ENCODE results near the gene ZNF691. TPM values are rescaled to one million over a fixed set of nuclear protein-coding genes. Genes with fewer than 3 reads are reported as not detected.

The ZNF691 gene
- total and polyA plus RNA-seq, 2 donors (not counting 3 experiments of a cell fraction or from before 2014, with no cell fraction given), result 6.6 to 6.9 TPM

DNA sequence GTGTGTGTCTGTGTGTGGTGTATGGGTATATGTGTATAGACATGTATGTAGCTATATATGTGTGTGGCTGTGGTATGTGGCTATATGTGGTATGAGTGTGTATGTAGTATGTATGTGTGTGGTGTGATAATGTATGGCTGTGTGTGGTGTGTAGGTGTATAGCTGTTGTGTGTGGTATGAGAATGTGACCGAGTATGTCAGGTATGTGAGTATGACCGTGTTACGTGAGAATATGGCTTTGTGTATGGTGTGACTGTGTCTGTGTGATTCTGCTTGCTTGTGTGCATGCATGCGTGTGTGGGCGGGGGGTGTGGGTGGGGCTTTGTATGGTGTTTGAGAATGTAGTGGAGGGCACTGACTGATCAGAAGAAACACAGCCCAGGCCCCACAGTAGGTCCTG, 3.5 kb downstream of the ZNF691 start:
- dilution Hi-C loops (cut with MboI; ENCODE audit: extremely low pct_ligation_motif_present, low sequenced_read_pairs) (no loop called here), intact Hi-C loops (cut with micrococcal nuclease) (no loop called here)
- ChIA-PET POLR2A (no interaction called here), CTCF (interaction anchor here (2.3 kb wide), 1 partner anchor 71 kb away, joined by 8 read pairs; no protein-coding TSS in a partner anchor)
- no peaks in the 10 kb centered on the region for H4K20me1 ChIP-seq (replicated peaks; ENCODE audit: control insufficient read depth, extremely low read depth, insufficient read depth, low read length)
- H3K4me3 ChIP-seq (replicated peaks in 1 of 3; ENCODE audit: insufficient read depth in 1 of 3, low read depth in 1 of 3, low read length in 3 of 3), result no peak overlapping the region
- no peaks in the 10 kb centered on the region for H3K9me1 ChIP-seq (replicated peaks; ENCODE audit: control insufficient read depth, extremely low read depth, insufficient read depth, low read length)
- no peak overlapping the region for H3K27ac ChIP-seq (ENCODE audit: insufficient read depth, low read depth, low read length)
- no TSS peak for BruUV-seq (replicated peaks)
- DNase-seq (ENCODE audit: low read depth, low spot score) (no peak), FAIRE-seq (no peak)
- H3K79me2 ChIP-seq (ENCODE audit: control insufficient read depth, insufficient read depth, low read length), result peaks cover 5% of the 10 kb centered on the region
- peaks cover 12% of the 10 kb centered on the region for H3K4me1 ChIP-seq (ENCODE audit: control insufficient read depth, extremely low read depth, insufficient read depth, low read length)
- TF ChIP-seq MYC (IDR thresholded peaks at IDR 0.05; ENCODE audit: low read depth, low read length) (no peak), POLR2AphosphoS5 (IDR thresholded peaks at IDR 0.05; ENCODE audit: insufficient read depth, low read depth, low read length) (no peak), GATA2 (IDR thresholded peaks at IDR 0.05; ENCODE audit: insufficient read depth, insufficient read length, low read depth, low read length) (no peak), FOS (IDR thresholded peaks at IDR 0.05; ENCODE audit: borderline replicate concordance, insufficient read depth, low read length) (no peak), POLR2A (IDR thresholded peaks at IDR 0.05; ENCODE audit: low read depth, low read length) (no peak), EZH2 (IDR thresholded peaks at IDR 0.05; ENCODE audit: borderline replicate concordance, low read depth, low read length, severe bottlenecking) (no peak), JUN (IDR thresholded peaks at IDR 0.05; ENCODE audit: borderline replicate concordance, insufficient read depth, insufficient read length, low read depth) (no peak)
- TF ChIP-seq, protein P1, sequence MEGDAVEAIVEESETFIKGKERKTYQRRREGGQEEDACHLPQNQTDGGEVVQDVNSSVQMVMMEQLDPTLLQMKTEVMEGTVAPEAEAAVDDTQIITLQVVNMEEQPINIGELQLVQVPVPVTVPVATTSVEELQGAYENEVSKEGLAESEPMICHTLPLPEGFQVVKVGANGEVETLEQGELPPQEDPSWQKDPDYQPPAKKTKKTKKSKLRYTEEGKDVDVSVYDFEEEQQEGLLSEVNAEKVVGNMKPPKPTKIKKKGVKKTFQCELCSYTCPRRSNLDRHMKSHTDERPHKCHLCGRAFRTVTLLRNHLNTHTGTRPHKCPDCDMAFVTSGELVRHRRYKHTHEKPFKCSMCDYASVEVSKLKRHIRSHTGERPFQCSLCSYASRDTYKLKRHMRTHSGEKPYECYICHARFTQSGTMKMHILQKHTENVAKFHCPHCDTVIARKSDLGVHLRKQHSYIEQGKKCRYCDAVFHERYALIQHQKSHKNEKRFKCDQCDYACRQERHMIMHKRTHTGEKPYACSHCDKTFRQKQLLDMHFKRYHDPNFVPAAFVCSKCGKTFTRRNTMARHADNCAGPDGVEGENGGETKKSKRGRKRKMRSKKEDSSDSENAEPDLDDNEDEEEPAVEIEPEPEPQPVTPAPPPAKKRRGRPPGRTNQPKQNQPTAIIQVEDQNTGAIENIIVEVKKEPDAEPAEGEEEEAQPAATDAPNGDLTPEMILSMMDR (IDR thresholded peaks at IDR 0.05; ENCODE audit: extremely low read depth in 1 of 2, insufficient read depth in 1 of 2, low read depth in 1 of 2, low read length in 2 of 2), result no peak
- TF ChIP-seq, protein P2, sequence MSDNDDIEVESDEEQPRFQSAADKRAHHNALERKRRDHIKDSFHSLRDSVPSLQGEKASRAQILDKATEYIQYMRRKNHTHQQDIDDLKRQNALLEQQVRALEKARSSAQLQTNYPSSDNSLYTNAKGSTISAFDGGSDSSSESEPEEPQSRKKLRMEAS (IDR thresholded peaks at IDR 0.05; ENCODE audit: insufficient read depth, insufficient read length), result no peak
- no peak overlapping the region for H3K9ac ChIP-seq (replicated peaks; ENCODE audit: extremely low read depth, insufficient read depth, low read length)
- peaks cover 0 to 17% of the 10 kb centered on the region in 2 experiments for H3K36me3 ChIP-seq (ENCODE audit: control insufficient read depth in 2 of 2, extremely low read depth in 1 of 2, insufficient read depth in 2 of 2, low read length in 2 of 2)
- H2AFZ ChIP-seq (ENCODE audit: low read depth, low read length), result no peak overlapping the region
- no peaks in the 10 kb centered on the region for H3K27me3 ChIP-seq (ENCODE audit: control insufficient read depth in 2 of 2, insufficient read depth in 2 of 2, low read length in 2 of 2)
- no peaks in the 10 kb centered on the region for H3K9me3 ChIP-seq (replicated peaks; ENCODE audit: control insufficient read depth, insufficient read depth, low read length)
- no peak overlapping the region for H3K4me2 ChIP-seq (ENCODE audit: insufficient read depth, low read length)

Data from endothelial cell of umbilical vein (primary cell).